ENCODE measurements around the gene MYLK.
"Not testable (repeated sequence)": the region's sequence is repeated elsewhere in the genome, so short reads cannot be mapped to it uniquely, and the experiment has no call there.

Gene MYLK

DNA sequence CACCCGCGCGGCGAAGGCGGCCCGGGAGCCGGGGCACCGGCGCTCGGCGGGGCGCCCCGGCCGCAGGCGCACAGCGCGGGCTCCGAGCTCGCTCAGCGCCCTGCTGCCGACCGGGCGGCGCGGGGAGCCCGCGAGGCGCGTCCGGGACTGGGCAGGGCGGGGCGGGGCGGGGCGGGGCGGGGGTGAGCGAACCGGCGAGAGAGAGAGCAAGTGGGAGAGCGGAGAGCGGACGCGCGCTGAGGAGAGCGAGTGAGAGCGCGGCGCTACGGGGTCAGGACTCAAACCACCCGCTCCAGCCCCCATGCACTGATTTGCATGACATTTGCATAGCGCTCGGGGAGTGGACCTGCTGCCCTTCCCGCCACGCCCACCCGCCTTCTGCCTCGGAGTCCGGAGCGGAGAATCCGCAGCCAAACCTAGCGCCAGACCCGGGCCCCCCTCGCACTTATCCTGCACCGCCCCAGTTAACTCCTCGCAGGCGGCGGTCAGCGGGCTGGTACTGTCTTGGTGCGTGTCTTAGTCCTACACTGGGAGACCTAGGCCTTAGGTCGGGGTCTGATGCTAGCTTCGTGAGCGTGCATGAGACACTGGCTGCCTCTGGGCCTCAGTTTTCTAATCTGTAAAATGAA lies at the start of gene MYLK:
Gene MYLK, minus strand, starts transcription at position 130 of the 629 bp plus-strand sequence. CDS start 90,491 bp downstream, outside the sequence.
- peak; percentile 78 to 96 for DNase-seq

DNA sequence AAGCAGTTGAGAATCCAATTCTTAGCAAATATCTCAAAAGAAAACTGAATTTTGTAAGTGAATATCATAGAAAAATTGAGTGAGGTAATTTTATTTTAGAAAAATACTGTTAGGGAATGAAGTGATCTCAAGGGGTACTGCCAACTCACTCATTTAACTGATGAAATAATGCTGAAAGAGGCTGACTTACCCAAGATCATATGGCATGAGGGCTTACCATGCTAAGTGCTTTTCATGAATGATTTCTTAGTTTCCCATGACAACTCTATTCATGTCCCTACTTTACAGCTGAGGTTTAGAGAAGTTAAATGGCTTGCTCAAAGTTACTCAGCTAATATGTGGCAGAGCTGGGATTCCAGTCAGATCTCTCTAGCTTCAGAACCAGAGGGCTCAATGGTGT lies 46.3 kb upstream of the MYLK start:
- DNase-seq = no peak

DNA sequence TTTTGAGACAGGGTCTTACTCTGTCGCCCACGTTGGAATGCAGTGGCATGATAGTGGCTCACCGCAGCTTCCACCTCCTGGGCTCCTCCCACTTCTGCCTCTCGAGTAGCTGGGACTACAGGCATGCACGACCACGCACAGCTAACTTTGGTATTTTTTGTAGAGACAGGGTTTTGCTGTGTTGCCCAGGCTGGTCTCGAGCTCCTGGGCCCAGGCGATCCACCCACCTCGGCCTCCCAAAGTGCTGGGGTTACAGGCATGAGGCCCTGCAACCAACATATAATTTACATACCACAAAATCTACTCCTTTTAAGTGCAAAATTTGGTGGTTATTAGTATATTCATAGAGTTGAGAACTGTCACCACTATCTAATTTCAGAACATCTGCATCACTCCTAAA lies 45.2 kb upstream of the MYLK start:
- no peak for DNase-seq

GRCh38 chr3:123926396-123926795 lies 42.3 kb upstream of the MYLK start:
- no peak for DNase-seq

- DNase-seq = no peak
Observed at GRCh38 chr3:123920868-123921267, 36.7 kb upstream of the MYLK start.

DNA sequence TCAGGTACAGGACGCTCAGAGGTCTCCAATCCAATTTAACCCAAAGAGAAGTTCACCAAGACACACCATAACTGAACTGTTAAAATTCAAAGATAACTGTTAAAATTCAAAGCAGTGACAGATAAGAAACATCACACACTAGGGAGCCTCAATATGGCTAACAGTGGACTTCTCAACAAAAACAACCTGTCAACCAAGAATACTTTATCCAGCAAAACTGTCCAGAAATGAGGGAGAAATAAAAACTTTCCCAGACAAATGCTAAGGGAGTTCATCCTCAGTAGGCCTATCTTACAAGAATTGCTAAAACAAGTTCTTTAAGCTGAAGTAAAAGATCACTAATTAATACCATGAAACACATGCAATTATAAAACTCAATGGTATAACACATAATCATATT lies 36.3 kb upstream of the MYLK start:
- no peak for DNase-seq

DNA sequence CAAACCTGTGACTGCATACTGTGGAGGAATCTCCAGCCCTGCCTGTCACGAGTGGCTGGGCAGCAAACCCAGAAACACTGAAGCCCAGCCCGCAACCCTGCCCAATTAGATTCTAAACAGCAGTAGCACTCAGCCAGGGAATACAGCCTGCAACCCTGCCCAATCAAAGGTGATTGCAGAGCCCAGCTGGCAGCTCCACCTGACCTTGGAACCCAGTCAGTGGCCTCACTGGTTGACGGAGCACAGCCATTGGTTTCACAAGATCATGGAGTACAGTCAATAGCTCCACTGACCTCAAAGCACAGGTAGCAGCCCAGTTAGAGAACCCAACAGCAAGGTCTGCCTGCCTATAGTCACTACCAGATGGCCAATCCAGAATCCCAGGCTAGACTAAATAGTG lies 35.2 kb upstream of the MYLK start:
- DNase-seq = no peak

DNA sequence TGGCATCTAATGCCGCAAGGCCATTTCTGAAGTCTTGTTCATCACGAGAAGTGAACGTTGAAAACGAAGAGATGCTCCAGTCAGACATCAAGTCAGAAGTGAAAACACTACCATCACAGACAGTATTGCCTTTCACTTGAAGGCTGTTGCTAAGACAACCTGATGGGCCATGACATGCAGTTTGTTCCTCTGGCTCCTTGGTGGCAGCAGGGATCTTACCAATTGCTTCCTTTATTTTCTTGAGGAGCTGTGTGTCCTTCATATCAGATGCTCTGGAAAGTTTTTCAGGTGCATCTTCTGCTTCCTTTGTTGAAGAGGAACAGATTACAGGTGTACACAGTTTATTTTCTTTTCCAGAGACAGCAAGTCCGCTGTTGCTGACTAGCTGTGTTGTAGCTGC lies 30.7 kb upstream of the MYLK start:
- no peak for DNase-seq

DNA sequence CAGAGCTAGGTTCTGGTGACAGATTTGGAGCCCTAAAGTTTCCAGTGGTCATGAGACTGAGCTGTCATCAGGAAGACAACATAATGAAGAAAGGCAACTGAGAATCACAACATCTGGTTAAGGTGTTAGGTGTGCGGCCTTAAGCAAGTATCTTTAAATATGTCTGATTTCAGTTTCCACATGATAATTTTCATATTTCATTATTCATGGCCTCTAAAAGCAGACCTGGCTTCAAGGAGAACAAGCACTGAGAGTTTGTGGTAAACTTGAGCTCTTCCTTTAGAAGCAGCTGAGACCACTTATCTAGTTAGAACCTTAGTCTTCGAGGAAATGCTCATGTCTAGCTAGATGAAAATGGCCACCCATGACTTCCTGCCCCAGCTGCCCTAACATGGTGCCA lies 25.7 kb upstream of the MYLK start:
- DNase-seq = no peak

- peak in 1 of 2 experiments; percentile 6 for DNase-seq
Observed at GRCh38 chr3:123907720-123908119, 23.6 kb upstream of the MYLK start.

GRCh38 chr3:123899300-123899865 lies 15.3 kb upstream of the MYLK start:
- DNase-seq = no peak

GRCh38 chr3:123893012-123893411 lies 8.9 kb upstream of the MYLK start:
- no peak for DNase-seq

DNA sequence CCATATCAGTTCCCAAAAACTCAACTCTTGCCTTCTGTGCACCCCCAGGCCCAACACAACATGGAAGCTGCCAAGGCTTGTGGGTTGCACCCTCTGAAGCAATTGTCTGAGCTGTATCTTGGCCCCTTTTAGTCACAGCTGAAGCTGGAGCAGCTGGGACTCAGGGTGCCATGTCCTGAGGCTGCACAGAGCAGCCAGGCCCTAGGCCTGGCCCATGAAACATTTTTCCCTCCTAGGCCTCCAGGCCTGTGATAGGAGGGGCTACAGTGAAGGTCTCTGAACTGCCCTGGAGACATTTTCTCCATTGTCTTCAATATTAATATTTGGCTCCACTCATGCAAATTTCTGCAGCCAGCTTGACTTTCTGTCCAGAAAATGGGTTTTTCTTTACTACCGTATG lies 8.1 kb upstream of the MYLK start:
- no peak for DNase-seq

DNA sequence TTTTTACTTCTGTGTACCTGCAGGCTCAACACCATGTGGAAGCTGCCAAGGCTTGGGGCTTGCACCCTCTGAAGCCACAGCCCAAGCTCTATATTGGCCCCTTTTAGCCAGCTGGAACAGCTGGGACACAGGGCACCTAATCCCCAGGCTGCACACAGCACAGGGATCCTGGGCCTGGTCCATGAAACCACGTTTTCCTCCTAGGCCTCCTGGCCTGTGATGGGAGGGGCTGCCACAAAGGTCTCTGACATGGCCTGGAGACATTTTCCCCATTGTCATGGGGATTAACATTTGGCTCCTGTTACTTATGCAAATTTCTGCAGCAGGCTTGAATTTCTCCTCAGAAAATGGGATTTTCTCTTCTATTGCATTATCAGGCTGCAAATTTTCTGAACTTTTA lies 6.9 kb upstream of the MYLK start:
- not testable (repeated sequence) for DNase-seq

DNA sequence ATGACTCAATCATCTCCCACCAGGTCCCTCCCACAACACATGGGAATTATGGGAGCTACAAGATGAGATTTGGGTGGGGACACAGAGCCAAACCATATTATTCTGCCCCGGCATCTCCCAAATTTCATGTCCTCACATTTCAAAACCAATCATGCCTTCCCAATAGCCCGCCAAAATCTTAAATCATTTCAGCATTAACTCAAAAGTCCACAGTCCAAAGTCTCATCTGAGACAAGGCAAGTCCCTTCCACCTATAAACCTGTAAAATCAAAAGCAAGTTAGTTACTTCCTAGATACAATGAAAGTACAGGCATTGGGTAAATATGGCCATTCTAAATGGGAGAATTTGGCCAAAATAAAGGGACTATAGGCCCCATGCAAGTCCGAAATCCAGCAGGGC lies 6.0 kb upstream of the MYLK start:
- DNase-seq = not testable (repeated sequence)

- no peak for DNase-seq
Observed at GRCh38 chr3:123884993-123885392, 861 bp upstream of the MYLK start.

- DNase-seq = no peak
Observed at GRCh38 chr3:123883701-123884202, 380 bp downstream of the MYLK start.

GRCh38 chr3:123883111-123883510 lies 1.0 kb downstream of the MYLK start:
- peak in 1 of 2 experiments; percentile 8 for DNase-seq

- DNase-seq = peak in 1 of 2 experiments; percentile 28
Observed at GRCh38 chr3:123881771-123882170, 2.4 kb downstream of the MYLK start.

DNA sequence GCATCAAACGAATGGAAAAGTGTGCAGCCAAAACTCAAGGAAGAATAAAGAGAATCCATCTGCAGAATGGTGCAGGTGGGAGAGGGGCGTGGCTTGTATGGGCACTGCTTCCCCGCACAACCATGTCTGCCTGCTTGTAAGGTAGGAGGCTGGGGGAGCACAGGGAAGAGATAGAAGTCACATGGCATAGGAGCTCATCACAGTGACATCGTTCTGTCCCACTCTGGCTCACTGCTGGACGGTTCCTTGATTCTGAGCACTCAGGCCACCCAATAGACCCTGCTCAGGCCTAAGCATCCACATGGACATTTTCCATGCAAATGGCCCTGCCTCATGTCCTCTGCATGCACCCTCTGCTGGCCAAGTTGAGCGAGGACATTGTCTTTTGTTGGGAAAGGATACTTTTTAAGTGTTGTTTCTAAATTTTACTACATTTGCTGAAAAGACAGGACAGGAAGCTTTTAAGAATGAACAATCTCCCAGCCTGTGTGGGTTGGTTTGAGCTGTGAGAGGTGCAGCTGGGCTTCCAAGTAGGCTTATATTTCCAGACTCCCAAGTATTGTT lies 3.1 kb downstream of the MYLK start:
- DNase-seq = peak; percentile 28 to 61

- DNase-seq = no peak
Observed at GRCh38 chr3:123878807-123879206, 5.3 kb downstream of the MYLK start.

DNA sequence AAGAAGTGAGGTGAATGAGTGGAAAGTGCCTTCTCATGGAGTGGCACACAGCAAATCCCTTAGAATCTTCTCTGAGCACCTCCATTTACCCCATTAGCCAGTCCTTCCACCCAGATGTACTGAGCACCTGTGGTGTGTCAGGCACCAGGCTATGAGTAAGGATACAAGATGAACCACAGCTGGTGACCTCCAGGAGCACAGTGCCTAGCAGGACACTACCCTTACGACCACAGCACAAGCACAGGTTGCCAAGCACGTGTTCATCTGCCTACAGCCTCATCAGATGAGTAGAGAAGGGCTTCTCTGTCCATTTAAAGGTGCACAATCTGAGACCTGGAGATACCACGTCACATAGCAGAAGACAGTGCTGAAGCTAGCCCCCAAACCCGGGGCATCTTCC lies 6.2 kb downstream of the MYLK start:
- DNase-seq = no peak

DNA sequence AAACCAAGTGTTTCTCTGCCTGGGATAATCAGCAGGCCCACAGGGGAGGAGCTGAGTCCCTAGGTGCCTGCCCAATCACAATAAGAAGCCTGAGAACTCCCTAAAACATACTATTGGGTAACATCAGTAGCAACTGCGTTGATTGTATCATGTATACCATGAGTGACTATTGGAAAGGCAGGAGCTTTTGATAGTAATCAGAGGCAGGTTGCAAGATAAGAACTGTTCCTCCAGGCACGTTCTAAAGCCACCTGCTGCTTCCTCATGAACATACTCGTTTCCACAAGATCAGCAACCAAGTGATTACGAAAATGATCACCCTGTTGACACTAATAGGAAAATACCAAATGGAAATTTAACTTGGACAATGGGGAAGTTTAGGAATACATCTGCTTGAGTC lies 6.7 kb downstream of the MYLK start:
- no peak for DNase-seq

DNA sequence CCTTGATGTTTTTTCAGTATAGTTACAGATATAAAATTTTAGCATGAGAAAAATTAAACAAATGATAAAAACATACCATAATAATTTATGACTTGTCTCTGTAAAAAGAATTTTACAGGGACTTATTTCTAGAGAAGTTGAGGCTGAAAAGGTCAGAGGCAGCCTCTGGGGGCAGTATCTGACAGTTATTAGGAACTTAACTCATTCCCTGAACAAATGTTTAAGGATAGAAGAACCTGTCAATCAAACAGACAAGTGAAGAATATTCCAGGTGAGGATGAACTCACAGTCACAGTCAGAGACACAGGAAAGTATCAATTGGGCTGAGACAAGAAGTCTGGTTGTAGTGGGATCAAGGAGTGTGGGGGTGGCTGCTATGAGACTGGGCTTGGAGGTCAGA lies 7.3 kb downstream of the MYLK start:
- no peak for DNase-seq

DNA sequence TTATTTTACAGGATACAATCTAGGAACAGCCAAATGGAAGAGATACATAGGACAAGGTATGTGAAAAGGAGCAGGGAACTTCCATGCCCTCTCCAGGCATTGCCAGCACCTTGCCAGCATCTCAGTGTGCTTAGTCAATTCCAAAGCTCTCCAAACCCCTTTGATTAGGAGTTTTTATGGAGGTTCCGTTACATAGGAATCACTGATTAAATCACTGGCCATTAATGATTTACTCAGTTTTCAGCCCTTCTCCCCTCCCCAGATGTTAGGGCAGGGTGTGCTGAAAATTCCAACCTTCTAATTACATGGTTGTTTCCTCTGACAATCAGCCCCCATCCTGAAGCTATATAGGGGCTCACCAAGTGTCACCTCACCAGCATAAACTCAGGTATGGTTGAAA lies 11.5 kb downstream of the MYLK start:
- no peak for DNase-seq

Data from NCI-H526 (cell line).